Breast epithelium (tissue), 4 donors: ENCODE data around the gene ATXN3L. TPM values are rescaled to one million over a fixed set of nuclear protein-coding genes. Genes with fewer than 3 reads are reported as not detected.
"Not testable (repeated sequence)": the region's sequence is repeated elsewhere in the genome, so short reads cannot be mapped to it uniquely, and the experiment has no call there.

ENCODE experiments used
- DNase-seq, 2 donors: peaks; one replicate each; pipeline ENCODE4 v3.0.0-alpha.2; 2019; ENCODE audit warnings: low spot score in 2 of 2
- H3K27ac ChIP-seq, 2 donors: fragments of 200-600 bp; sonication (generic) in 1 of 2; one replicate each; pipeline ENCODE4 v1.5.1; 2016 to 2019; ENCODE audit warnings: mild to moderate bottlenecking in 1 of 2
- H3K27me3 ChIP-seq, 2 donors: fragments of 200-600 bp; sonication (generic) in 1 of 2; one replicate each; pipeline versions ENCODE4 v1.5.1 to v1.6.0; 2017 to 2019; ENCODE audit warnings: control low read depth in 1 of 2, mild to moderate bottlenecking in 1 of 2
- H3K36me3 ChIP-seq: fragments of 200-600 bp; one replicate; pipeline ENCODE4 v1.5.1; 2019
- H3K4me1 ChIP-seq, 2 donors: fragments of 200-600 bp; sonication (generic); one replicate each; pipeline ENCODE4 v1.5.1; 2016 to 2019; ENCODE audit warnings: control low read depth in 1 of 2
- H3K4me3 ChIP-seq, 3 donors: fragments of 200-600 bp; sonication (generic); 1 replicate in 2 of 3; 2 replicates in 1 of 3; pipeline ENCODE4 v1.5.1; 2016 to 2019; ENCODE audit warnings: mild to moderate bottlenecking in 3 of 3, moderate library complexity in 2 of 3
- H3K9me3 ChIP-seq, 2 donors: fragments of 200-600 bp; sonication (generic) in 1 of 2; one replicate each; pipeline ENCODE4 v1.5.1; 2016 to 2019; ENCODE audit warnings: control low read depth in 1 of 2
- CTCF ChIP-seq, 3 donors: fragments of 450-650 bp; IDR thresholded peaks; one replicate each; pipeline ENCODE4 v1.5.1; 2016 to 2017; ENCODE audit warnings: antibody characterized with exemption in 3 of 3, mild to moderate bottlenecking in 3 of 3, moderate library complexity in 3 of 3
- POLR2A ChIP-seq: fragments of 450-650 bp; IDR thresholded peaks from one replicate; pipeline ENCODE4 v1.6.1; 2016; ENCODE audit warnings: antibody characterized with exemption, mild to moderate bottlenecking, moderate library complexity
- POLR2AphosphoS5 ChIP-seq, 3 donors: sonication (generic); formaldehyde crosslinking; IDR thresholded peaks; one replicate each; pipeline ENCODE4 v1.6.1; 2017; ENCODE audit warnings: antibody characterized with exemption in 3 of 3
- intact Hi-C: fragments of 100-400 bp; cut with DNase I; formaldehyde crosslinking; loops from one replicate; pipeline ENCODE4 v1.15.1; 2023; ENCODE audit warnings: low total_unique reads
- total RNA-seq, 3 donors: library from RNA; depleted of rRNA; stranded (reverse); fragments of >200 nt; gene quantifications; one replicate each; pipeline ENCODE4 v1.1.0, GENCODE V29; 2016

Gene ATXN3L
- total RNA-seq, 3 donors from 2014 or later: not detected

GRCh38 chrX:13311560-13311959 is 8.3 kb downstream of the ATXN3L start:
- Histone ChIP-seq H3K4me1 (no peaks in the 10 kb centered on the region), H3K4me3 (no peak overlapping the region), H3K27ac (no peak overlapping the region), H3K9me3 (no peaks in the 10 kb centered on the region), H3K27me3 (peaks cover 0 to 9% of the 10 kb centered on the region in 2 donors), H3K36me3 (no peaks in the 10 kb centered on the region)
- no peak for DNase-seq
- TF ChIP-seq POLR2A (no peak), CTCF (IDR thresholded peaks at IDR 0.05) (no peak), POLR2AphosphoS5 (IDR thresholded peaks at IDR 0.05) (no peak)
- intact Hi-C loops: no loop called here

- no peak overlapping the region for H3K4me3 ChIP-seq
- H3K4me1 ChIP-seq: no peaks in the 10 kb centered on the region
- intact Hi-C loops: no loop called here
- no peak for TF ChIP-seq POLR2AphosphoS5 (IDR thresholded peaks at IDR 0.05)
- no peak for TF ChIP-seq CTCF (IDR thresholded peaks at IDR 0.05)
- TF ChIP-seq POLR2A: no peak
- peaks cover 0 to 14% of the 10 kb centered on the region in 2 donors for H3K27me3 ChIP-seq
- H3K9me3 ChIP-seq: no peaks in the 10 kb centered on the region
- H3K36me3 ChIP-seq: no peaks in the 10 kb centered on the region
- H3K27ac ChIP-seq: no peak overlapping the region
- no peak for DNase-seq
Measured at GRCh38 chrX:13309631-13310030, 10.2 kb downstream of the ATXN3L start.

- no peak for DNase-seq
- Histone ChIP-seq H3K4me1 (no peaks in the 10 kb centered on the region), H3K4me3 (no peak overlapping the region), H3K27me3 (peaks cover 0 to 18% of the 10 kb centered on the region in 2 donors), H3K27ac (no peak overlapping the region), H3K36me3 (no peaks in the 10 kb centered on the region), H3K9me3 (no peaks in the 10 kb centered on the region)
- TF ChIP-seq POLR2A (no peak), POLR2AphosphoS5 (IDR thresholded peaks at IDR 0.05) (no peak), CTCF (IDR thresholded peaks at IDR 0.05) (no peak)
- intact Hi-C loops: no loop called here
Measured at GRCh38 chrX:13307041-13307440, 12.8 kb downstream of the ATXN3L start.

GRCh38 chrX:13305108-13305507 is 14.7 kb downstream of the ATXN3L start:
- intact Hi-C loops: no loop called here
- Histone ChIP-seq H3K27ac (no peak overlapping the region), H3K4me1 (no peaks in the 10 kb centered on the region), H3K27me3 (peaks cover 0 to 19% of the 10 kb centered on the region in 2 donors), H3K4me3 (no peak overlapping the region), H3K9me3 (no peaks in the 10 kb centered on the region), H3K36me3 (no peaks in the 10 kb centered on the region)
- TF ChIP-seq POLR2AphosphoS5 (IDR thresholded peaks at IDR 0.05) (no peak), CTCF (IDR thresholded peaks at IDR 0.05) (no peak), POLR2A (no peak)
- DNase-seq: no peak

- no peak for DNase-seq
- intact Hi-C loops: no loop called here
- Histone ChIP-seq H3K4me1 (no peaks in the 10 kb centered on the region), H3K36me3 (no peaks in the 10 kb centered on the region), H3K27me3 (peaks cover 0 to 18% of the 10 kb centered on the region in 2 donors), H3K4me3 (no peak overlapping the region), H3K27ac (no peak overlapping the region), H3K9me3 (no peaks in the 10 kb centered on the region)
- TF ChIP-seq POLR2AphosphoS5 (IDR thresholded peaks at IDR 0.05) (no peak), CTCF (IDR thresholded peaks at IDR 0.05) (no peak), POLR2A (no peak)
Measured at GRCh38 chrX:13304052-13304451, 15.8 kb downstream of the ATXN3L start.

- intact Hi-C loops, H3K27ac ChIP-seq, H3K36me3 ChIP-seq, H3K4me1 ChIP-seq, H3K4me3 ChIP-seq, DNase-seq, H3K9me3 ChIP-seq: not testable (repeated sequence)
- peaks cover 0 to 15% of the 10 kb centered on the region in 2 donors for H3K27me3 ChIP-seq
Measured at GRCh38 chrX:13303248-13303647, 16.6 kb downstream of the ATXN3L start.
